HAP-1 (cell line): ENCODE measurements around the gene ZNF677.
"Not testable (repeated sequence)": the region's sequence is repeated elsewhere in the genome, so short reads cannot be mapped to it uniquely, and the experiment has no call there.

Experiments used
- DNase-seq, 2 experiments: peaks; one replicate each; pipeline ENCODE4 v3.0.0-alpha.2; 2016 to 2020; ENCODE audit warnings: low spot score in 2 of 2
- H3K27me3 ChIP-seq: fragments of 250-450 bp; sonication (Bioruptor Pico); 2 replicates; pipeline ENCODE4 v1.5.1; 2020; ENCODE audit warnings: low read depth, mild to moderate bottlenecking, moderate library complexity
- H3K36me3 ChIP-seq: fragments of 250-450 bp; sonication (Bioruptor Pico); replicated peaks from 2 replicates; pipeline ENCODE4 v1.5.1; 2020; ENCODE audit warnings: mild to moderate bottlenecking
- H3K4me1 ChIP-seq: fragments of 250-450 bp; sonication (Bioruptor Pico); 2 replicates; pipeline ENCODE4 v1.5.1; 2020; ENCODE audit warnings: mild to moderate bottlenecking
- H3K4me3 ChIP-seq: fragments of 250-450 bp; sonication (Bioruptor Pico); 2 replicates; pipeline ENCODE4 v1.5.1; 2020; ENCODE audit warnings: mild to moderate bottlenecking, moderate library complexity
- H3K9me3 ChIP-seq: fragments of 250-450 bp; sonication (Bioruptor Pico); 2 replicates; pipeline ENCODE4 v1.5.1; 2020; ENCODE audit warnings: mild to moderate bottlenecking, moderate library complexity
- in situ Hi-C: fragments of 300-500 bp; cut with MboI; formaldehyde crosslinking; loops from 3 replicates; pipeline ENCODE4 v1.14.3; 2020; ENCODE audit warnings: low sequenced_read_pairs, inconsistent platforms, mixed read lengths

ZNF677 gene

DNA sequence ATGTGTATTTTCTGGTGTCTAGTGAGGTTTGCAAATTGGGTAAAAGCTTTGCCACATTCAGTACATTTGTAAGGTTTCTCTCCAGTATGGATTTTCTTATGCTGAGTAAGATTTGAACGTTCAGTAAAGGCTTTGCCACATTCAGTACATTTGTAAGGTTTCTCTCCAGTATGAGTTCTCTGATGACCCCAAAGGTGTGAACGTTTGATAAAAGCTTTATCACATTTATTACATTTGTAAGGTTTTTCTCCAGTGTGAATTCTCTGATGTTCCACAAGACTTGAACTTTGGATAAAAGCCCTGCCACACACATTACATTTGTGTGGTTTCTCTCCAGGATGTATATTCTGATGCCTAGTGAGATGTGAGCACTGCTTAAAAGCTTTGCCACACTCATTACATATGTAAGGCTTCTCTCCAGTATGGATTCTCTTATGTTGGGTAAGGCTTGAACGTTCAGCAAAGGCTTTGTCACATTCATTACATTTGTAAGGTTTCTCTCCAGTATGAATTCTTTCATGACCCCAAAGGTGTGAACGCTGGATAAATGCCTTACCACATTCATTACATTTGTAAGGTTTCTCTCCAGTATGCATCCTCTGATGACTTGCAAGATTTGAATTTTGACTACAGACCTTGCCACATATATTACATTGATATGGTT is 17.4 kb downstream of the ZNF677 start:
- H3K4me3 ChIP-seq = no peak overlapping the region

DNA sequence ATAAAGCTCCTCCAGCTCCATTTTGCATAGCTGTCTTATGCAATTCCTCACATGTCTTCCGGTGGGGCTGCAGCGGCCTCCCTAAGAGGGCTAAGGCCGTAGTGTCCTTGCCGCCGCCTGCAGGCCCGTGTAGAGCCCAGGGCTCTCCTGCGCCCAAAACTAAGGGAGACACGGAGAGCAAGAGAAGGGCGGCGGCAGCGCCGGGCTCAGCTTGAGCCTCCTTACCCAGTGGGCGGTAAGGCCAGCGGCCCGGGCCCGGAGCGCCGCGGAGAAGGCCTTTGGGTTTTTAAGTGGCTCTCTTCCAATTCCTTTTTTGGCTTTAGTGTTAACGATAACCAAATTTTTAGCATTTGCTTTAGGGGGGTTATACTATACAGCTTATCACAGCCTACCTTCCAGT is 30.1 kb downstream of the ZNF677 start:
- no peak overlapping the region for H3K4me3 ChIP-seq
- peaks cover 3% of the 10 kb centered on the region; the same call in 1 of the 2 replicates for H3K9me3 ChIP-seq
- H3K36me3 ChIP-seq = no peaks in the 10 kb centered on the region
- in situ Hi-C loops = no loop called here
- no peaks in the 10 kb centered on the region for H3K4me1 ChIP-seq
- no peak for DNase-seq
- no peaks in the 10 kb centered on the region for H3K27me3 ChIP-seq

More for the DNA sequence above, 17.4 kb downstream of the ZNF677 start:
- H3K4me1 ChIP-seq = no peaks in the 10 kb centered on the region
- in situ Hi-C loops = no loop called here
- no peak for DNase-seq
- no peaks in the 10 kb centered on the region for H3K36me3 ChIP-seq
- H3K9me3 ChIP-seq = peaks cover 10% of the 10 kb centered on the region; the same call in 1 of the 2 replicates
- no peaks in the 10 kb centered on the region for H3K27me3 ChIP-seq

DNA sequence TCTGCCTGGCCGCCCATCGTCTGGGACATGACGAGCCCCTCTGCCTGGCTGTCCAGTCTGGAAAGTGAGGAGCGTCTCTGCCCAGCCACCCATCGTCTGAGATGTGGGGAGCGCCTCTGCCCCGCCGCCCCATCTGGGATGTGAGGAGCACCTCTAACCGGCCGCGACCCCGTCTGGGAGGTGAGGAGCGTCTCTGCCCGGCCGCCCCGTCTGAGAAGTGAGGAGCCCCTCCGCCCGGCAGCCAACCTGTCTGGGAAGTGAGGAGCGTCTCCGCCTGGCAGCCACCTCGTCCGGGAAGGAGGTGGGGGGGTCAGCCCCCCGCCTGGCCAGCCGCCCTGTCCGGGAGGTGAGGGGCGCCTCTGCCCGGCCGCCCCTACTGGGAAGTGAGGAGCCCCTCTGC is 32.0 kb downstream of the ZNF677 start:
- H3K4me1 ChIP-seq, H3K9me3 ChIP-seq, DNase-seq, H3K4me3 ChIP-seq, in situ Hi-C loops, H3K27me3 ChIP-seq, H3K36me3 ChIP-seq: not testable (repeated sequence)

DNA sequence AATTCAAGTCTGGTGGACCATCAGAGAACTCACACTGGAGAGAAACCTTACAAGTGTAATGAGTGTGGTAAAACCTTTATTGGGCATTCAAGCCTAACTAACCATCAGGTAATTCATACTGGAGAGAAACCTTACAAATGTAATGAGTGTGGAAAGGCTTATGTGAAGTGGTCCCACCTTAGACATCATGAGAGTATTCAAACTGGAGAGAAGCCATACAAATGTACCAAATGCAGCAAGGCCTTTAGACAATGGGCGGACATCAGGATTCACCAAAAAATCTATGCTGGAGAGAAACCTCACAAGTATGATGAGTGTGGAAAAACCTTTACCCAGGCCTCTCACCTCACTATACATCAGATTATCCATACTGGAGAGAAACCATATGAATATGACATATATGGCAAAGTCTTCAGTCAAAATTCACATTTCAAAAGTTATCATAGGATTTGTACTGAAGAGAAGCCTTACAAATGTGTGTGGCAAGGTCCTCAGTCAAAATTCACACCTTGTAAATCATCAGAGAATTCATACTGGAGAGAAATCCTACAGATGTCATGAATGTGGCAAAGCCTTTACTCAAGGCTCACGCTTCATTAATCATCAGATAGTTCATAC is 41.9 kb downstream of the ZNF677 start:
- DNase-seq = no peak
- Histone ChIP-seq H3K27me3 (no peaks in the 10 kb centered on the region), H3K4me1 (no peaks in the 10 kb centered on the region), H3K36me3 (no peaks in the 10 kb centered on the region), H3K9me3 (peaks cover 11% of the 10 kb centered on the region; the same call in 1 of the 2 replicates), H3K4me3 (no peak overlapping the region)
- in situ Hi-C loops = no loop called here

DNA sequence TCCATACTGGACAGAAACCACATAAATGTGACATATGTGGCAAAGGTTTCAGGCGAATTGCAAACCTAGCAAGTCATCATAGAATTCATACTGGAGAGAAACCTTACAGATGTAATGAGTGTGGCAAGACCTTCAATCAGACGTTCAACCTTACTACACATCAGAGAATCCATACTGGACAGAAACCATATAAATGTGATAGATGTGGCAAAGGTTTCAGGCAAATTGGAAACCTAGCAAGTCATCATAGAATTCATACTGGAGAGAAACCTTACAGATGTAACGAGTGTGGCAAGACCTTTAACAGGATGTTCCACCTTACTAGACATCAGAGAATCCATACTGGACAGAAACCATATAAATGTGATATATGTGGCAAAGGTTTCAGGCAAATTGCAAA is 43.1 kb downstream of the ZNF677 start:
- peaks cover 11% of the 10 kb centered on the region; the same call in 1 of the 2 replicates for H3K9me3 ChIP-seq

DNA sequence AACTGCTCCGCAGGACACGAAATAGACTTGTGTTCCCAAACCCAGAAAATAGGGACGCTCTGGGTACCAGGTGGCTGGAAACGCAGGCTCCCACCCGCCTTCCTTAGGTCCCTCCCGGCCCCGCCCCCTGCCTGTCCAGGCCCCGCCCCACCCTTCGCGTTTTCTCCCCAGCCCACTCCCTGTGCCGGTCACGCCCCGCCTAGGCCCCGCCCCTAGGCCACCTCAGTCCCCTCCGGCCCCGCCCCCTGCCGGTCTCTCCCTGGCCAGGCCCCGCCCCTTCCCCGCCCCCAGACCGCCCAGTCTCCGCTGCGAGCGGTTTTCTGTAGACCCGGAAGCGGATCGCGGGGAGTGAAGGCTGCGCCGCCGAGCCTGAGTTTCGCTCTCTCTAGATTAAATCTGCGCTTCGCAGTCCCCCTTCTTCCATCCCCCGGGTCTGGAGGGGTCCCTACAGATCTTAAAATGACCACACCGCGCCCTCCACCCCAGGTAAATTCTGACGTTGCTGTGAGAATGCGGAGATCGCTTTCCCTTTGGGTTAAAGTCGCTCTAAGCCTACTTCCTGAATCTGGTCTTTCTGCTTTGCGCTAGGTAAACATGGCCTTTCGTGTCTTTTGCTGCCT is 57.8 kb downstream of the ZNF677 start:
- Histone ChIP-seq H3K4me3 (peak overlapping the region; percentile 57), H3K4me1 (no peaks in the 10 kb centered on the region), H3K36me3 (no peaks in the 10 kb centered on the region), H3K9me3 (peaks cover 3% of the 10 kb centered on the region; the same call in 1 of the 2 replicates), H3K27me3 (no peaks in the 10 kb centered on the region)
- DNase-seq = peak; percentile 78 to 98
- in situ Hi-C loops = no loop called here

More for the DNA sequence above, 43.1 kb downstream of the ZNF677 start:
- DNase-seq, H3K4me3 ChIP-seq, H3K36me3 ChIP-seq, H3K4me1 ChIP-seq, H3K27me3 ChIP-seq, in situ Hi-C loops: not testable (repeated sequence)

DNA sequence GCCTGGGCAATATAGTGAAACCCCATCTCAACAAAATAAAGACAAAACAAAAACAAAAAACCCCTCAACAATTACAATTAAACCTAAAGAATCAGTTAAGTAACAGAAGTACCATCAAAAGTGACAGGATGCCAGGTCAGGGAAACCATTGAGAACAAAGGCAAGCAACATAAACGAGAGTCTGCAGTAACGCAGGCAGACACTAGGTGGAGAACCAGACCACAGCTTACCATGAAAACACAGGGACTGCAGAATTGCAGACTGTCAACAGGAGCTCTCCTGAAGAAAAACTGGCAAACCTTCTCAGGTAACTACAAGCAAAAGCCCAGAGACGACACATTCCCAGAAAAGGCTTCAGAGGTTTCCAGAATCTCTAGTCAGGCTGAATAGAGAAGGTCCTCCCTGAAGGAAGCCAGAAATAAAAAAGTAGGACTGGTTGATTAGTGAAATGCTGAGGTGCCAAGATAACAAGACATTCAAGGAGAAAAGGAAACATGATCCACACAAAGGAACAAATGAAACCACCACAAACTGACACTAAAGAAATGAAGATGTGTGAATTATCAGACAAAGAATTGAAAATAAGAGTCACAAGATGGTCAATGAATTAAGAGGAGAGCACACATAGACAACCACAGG is 59.3 kb downstream of the ZNF677 start:
- no peaks in the 10 kb centered on the region for H3K4me1 ChIP-seq
- peak; percentile 40 to 72 for DNase-seq
- H3K36me3 ChIP-seq = no peaks in the 10 kb centered on the region
- peaks cover 3% of the 10 kb centered on the region; the same call in 1 of the 2 replicates for H3K9me3 ChIP-seq
- no peaks in the 10 kb centered on the region for H3K27me3 ChIP-seq
- no peak overlapping the region for H3K4me3 ChIP-seq
- in situ Hi-C loops = no loop called here

DNA sequence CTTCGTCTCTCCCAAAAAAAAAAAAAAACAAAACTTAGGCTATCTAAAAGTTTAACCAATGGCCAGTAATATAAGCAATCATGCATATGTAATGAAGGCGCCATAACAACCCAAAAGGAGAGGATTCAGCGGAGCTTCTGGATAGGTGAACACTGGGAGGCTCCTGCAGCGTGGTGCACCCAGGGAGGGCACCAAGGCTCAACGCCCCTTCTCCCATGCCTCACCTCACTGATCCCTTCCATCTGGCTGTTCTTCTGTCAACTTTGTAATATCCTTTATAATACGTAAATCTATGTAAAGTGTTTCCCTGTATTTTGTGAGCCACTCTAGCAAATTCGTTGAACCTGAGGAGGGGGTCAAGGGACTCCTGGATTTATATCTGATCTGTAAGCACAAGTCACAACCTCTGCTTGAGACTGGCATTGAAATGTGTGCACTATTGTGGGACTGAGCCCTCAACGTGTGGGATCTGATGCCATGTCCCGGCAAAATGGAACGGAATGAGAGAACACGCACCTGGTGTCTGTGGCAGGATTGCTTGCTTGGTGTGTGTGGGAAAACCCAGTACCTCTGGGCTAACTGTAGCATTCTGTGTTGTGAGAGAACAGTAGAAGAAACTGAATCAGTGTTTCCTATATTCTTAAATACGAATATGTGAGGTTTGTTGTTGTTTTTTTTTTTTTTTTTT is 61.0 kb downstream of the ZNF677 start:
- H3K4me3 ChIP-seq = no peak overlapping the region
- H3K36me3 ChIP-seq = no peaks in the 10 kb centered on the region
- no peaks in the 10 kb centered on the region for H3K4me1 ChIP-seq
- peaks cover 3% of the 10 kb centered on the region; the same call in 1 of the 2 replicates for H3K9me3 ChIP-seq
- in situ Hi-C loops = no loop called here
- no peak for DNase-seq
- no peaks in the 10 kb centered on the region for H3K27me3 ChIP-seq

DNA sequence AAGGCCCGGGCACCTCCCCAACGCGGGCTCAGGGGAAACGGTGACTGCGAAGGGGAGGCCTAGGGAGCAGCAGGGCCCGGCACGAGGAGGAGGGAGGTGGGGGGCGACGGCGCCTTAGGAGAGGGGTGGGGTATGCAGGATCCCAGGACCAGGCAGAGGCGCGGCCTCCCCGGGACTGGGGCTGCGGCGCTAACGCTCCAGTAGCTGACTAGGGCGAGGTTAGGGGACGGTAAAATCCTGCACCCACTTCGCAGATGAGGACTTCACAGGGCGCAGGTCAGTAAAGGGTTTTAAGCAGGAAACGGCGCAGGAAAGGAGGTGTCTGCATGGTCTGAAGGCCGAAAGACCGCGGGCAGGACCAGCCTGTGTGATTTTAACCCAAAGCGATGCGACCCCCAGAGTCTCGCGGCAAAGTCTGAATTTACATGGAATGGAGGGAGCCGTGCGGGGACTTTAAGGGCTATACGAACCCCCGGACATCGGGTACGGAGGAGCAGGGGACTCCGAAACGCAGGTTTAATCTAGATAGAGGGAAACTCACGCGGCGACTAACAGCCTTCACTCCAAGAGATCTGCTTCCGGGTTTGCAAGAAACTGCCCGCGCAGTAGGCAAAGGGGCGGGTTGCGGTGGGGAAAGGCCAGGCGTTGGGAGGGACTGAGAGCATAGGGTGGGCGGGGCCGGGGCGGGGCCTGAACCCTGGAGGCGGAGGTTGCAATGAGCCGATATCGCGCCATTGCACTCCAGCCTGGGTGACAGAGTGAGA is 61.7 kb downstream of the ZNF677 start, which contains the start of gene ZNF665:
Gene ZNF665, minus strand, starts transcription at position 588 of the 764 bp plus-strand sequence. CDS start 10,460 bp downstream, outside the sequence.
- in situ Hi-C loops = no loop called here
- peak; percentile 28 to 65 for DNase-seq
- no peaks in the 10 kb centered on the region for H3K36me3 ChIP-seq
- H3K27me3 ChIP-seq = no peaks in the 10 kb centered on the region
- peak within 1 kb of the TSS; percentile 33 for H3K4me3 ChIP-seq
- no peaks in the 10 kb centered on the region for H3K9me3 ChIP-seq
- no peaks in the 10 kb centered on the region for H3K4me1 ChIP-seq

DNA sequence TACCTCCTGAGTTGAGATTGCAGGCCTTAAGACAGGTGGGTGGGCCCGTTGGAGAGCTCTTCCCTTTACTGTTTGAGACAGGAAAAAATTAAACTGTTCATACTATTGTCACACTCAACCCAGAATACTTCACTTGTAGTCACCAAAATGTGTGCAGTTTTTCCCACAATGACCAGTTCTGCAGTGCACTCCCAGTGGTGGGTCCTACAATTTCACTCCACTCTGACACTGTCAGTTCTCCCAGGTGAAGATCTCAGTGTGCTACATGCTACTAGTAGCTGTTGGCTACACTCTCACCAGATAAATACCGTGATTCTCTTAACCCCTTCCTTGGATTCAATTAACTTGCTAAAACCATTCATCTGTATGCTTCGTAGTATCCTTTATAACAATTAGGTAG is 64.4 kb downstream of the ZNF677 start:
- Histone ChIP-seq H3K4me3 (no peak overlapping the region), H3K4me1 (no peaks in the 10 kb centered on the region), H3K27me3 (no peaks in the 10 kb centered on the region), H3K9me3 (no peaks in the 10 kb centered on the region), H3K36me3 (no peaks in the 10 kb centered on the region)
- no peak for DNase-seq
- in situ Hi-C loops = no loop called here

DNA sequence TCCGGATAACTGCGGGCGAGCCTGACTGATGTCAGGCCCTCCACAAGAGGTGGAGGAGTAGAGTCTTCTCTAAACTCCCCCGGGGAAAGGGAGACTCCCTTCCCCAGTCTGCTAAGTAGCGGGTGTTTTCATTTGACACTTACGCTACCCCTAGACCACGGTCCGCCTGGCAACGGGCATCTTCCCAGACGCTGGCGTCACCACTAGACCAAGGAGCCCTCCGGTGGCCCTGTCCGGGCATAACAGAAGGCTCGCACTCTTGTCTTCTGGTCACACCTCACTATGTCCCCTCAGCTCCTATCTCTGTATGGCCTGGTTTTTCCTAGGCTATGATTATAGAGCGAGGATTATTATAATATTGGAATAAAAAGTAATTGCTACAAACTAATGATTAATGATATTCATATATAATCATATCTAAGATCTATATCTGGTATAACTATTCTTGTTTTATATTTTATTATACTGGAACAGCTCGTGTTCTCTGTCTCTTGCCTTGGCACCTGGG is 64.9 kb downstream of the ZNF677 start:
- H3K4me1 ChIP-seq, in situ Hi-C loops, H3K36me3 ChIP-seq, H3K9me3 ChIP-seq, DNase-seq, H3K4me3 ChIP-seq, H3K27me3 ChIP-seq: not testable (repeated sequence)
